Measurements from ENCODE around the gene TBX2. TPM values are rescaled to one million over a fixed set of nuclear protein-coding genes. Genes with fewer than 3 reads are reported as not detected.

Gene TBX2
- total RNA-seq, 1 donor from 2014 or later = not detected

DNA sequence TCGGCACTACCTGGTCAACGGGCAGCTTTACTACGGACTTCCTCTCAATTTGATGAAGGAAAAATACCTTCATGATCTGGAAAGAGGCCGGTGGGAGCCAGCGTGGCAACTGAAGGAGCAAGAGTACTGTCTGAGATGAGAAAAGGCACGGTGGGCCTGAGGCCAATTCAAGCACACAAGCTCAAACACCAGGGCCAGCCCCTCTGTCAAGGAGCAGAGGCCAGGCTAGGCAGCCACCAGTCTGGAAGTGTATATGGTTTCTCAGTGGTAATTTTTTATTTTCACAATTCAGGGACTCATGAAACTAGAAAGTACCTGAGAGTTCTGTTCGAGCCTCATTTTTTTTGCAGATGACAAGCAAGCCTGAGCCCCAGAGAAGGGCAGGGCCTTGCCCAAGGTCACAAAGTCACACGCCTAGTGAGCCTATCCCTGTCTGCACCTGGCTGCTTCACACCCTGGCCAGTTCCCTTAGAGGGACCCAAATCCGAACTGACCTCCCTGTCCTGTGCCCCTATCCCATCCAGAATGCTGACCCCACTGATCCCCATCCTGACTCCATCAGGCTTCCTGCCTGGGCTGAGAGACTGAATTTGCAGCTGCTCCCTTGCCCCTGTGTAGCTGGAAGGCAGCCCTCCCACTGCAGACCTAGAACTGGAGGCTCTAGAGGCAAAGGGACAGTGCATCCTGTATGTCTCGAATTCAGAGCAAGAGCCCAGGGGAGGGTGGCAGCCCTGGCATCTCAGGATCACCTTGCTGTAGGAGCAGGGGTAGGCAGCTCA is 4.8 kb upstream of the TBX2 start:
- intact Hi-C loops (cut with micrococcal nuclease) = no loop called here
- Mint-ChIP-seq H3K27me3 (ENCODE audit: insufficient read depth) (peaks cover 46% of the 10 kb centered on the region), H3K27ac (peak overlapping the region; percentile 62), H3K4me1 (ENCODE audit: low read depth) (peaks cover 5% of the 10 kb centered on the region), H3K4me3 (no peak overlapping the region), H3K9me3 (no peaks in the 10 kb centered on the region), H3K36me3 (ENCODE audit: low read depth) (no peaks in the 10 kb centered on the region)
- no peak for DNase-seq (ENCODE audit: low spot score)

DNA sequence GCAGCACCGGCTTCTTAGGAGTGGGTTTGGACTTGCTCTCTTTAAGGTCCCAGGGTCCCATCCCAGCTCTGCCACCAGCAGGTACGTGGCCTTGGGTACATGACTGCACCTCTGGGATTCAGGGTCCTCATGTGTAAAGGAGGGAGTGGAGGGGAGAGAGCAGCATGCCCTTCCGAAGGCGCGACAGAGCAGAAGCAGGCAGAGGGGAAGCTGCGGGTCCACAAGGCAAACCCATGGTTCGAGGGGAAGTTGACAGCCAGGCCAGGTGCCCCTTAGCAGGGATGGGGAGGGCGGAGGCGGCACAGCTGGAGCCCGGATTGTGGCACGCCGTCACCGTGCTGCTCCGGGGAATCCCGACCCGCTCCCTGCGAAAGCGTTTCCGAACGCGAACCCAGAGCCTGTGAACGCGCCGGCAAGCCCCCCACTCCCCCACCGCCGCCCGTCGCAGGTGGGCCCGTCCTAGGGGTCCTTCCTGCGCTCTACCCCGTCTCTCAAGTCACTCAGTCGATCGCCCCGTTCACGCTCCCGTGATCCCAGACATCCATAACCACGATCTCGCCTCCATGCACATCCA is 4.1 kb upstream of the TBX2 start:
- H3K36me3 Mint-ChIP-seq (ENCODE audit: low read depth) = no peaks in the 10 kb centered on the region
- peaks cover 5% of the 10 kb centered on the region for H3K4me1 Mint-ChIP-seq (ENCODE audit: low read depth)
- H3K4me3 Mint-ChIP-seq = no peak overlapping the region
- DNase-seq (ENCODE audit: low spot score) = no peak
- peak overlapping the region; percentile 62 for H3K27ac Mint-ChIP-seq
- H3K27me3 Mint-ChIP-seq (ENCODE audit: insufficient read depth) = peaks cover 46% of the 10 kb centered on the region
- intact Hi-C loops (cut with micrococcal nuclease) = no loop called here
- no peaks in the 10 kb centered on the region for H3K9me3 Mint-ChIP-seq

DNA sequence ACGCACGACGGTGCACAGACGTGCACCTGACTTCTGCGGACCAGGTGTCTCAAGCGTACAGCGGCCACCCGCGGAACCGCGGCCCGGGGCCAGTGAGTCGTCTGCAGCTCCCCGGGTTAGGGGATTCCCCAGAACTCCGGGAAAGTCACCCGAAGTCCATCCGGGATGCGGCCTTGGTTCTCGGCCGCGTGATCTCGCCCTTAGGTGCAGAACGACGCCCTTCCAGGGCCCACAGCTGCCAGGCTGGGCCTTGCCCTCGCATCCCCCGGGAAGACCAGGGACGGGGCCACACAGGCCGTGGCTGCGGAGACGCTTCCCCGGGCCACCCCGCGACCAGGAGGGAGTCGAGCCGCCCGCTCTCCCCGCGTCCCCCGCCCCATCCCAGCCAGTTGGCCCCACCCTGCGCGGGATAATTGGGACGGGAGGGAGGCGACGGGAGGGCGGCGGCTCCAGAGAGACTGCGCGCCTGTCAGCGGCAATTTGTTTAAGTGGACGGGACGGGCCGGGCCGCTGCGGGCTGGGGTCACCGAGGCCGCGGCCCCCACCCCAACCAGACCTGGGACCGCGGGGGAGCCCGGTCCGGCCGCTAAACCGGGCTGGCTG is 3.6 kb upstream of the TBX2 start:
- no peak for DNase-seq (ENCODE audit: low spot score)
- H3K4me1 Mint-ChIP-seq (ENCODE audit: low read depth) = peaks cover 8% of the 10 kb centered on the region
- peaks cover 46% of the 10 kb centered on the region for H3K27me3 Mint-ChIP-seq (ENCODE audit: insufficient read depth)
- H3K4me3 Mint-ChIP-seq = no peak overlapping the region
- H3K36me3 Mint-ChIP-seq (ENCODE audit: low read depth) = no peaks in the 10 kb centered on the region
- no peaks in the 10 kb centered on the region for H3K9me3 Mint-ChIP-seq
- H3K27ac Mint-ChIP-seq = no peak overlapping the region
- intact Hi-C loops (cut with micrococcal nuclease) = no loop called here

DNA sequence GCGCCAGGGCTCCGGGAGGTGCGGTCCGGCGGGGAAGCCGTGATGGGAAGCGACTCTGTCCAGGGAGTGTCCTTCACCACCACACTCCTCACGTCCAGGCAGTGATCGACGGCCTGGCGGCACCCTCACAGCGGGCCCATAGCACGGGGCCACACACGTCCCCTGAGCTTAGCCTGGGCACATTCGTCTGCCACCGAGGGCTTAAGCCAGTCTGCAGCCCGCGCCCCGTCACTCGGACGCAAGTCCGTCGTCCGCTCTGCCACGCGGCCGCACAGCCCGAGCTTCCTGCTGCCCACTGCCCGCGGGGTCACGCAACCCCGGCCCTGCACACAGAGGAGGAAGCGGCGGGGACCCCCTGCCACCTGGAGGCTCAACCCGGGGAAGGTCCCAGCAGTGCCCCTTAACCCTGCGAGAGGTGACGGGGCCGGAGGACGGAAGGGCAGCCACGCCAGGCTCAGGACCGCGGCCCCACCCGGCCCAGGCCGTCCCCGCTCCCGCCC is 3.0 kb upstream of the TBX2 start:
- no peaks in the 10 kb centered on the region for H3K9me3 Mint-ChIP-seq
- no peak for DNase-seq (ENCODE audit: low spot score)
- H3K27me3 Mint-ChIP-seq (ENCODE audit: insufficient read depth) = peaks cover 52% of the 10 kb centered on the region
- peaks cover 12% of the 10 kb centered on the region for H3K4me1 Mint-ChIP-seq (ENCODE audit: low read depth)
- intact Hi-C loops (cut with micrococcal nuclease) = no loop called here
- H3K27ac Mint-ChIP-seq = no peak overlapping the region
- no peaks in the 10 kb centered on the region for H3K36me3 Mint-ChIP-seq (ENCODE audit: low read depth)
- H3K4me3 Mint-ChIP-seq = no peak overlapping the region

DNA sequence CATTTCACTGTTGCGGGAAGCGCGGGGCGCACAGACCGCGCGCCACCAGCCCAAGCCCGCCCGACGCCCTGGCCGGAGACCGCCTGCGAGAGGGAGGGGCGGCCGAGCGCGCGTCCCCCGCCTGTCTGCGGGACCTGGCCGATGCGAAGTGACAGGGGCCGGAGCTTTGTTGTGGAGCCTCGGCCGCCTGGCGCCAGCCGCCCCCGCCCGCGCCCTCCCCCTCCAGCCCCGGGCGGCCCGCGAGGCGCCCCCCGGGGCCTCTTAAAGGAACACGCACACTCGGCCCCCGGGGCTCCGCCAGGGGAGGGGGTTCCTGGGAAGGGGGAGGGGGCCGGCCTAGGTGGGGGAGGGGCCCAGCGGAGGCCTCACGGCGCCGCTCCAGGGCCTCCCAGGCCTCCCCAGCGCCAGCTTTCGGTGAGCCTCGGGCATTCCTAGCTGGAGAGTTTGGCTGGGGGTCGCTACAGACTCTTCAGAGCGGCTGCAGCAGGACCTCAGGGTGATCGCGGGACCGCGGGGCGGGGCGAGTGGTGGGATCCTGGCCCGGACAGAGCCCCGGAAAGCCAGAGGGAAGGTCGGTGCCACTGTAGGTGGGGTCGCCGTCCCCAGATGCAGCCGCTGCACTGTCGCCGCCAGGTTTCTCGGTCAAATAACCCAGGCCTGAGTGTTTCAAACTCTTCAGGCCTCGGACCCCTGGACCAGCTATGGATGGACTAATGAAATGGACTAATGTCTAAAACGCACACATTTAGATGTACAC is 2.4 kb upstream of the TBX2 start:
- intact Hi-C loops (cut with micrococcal nuclease) = no loop called here
- H3K9me3 Mint-ChIP-seq = no peaks in the 10 kb centered on the region
- no peak overlapping the region for H3K27ac Mint-ChIP-seq
- peaks cover 55% of the 10 kb centered on the region for H3K27me3 Mint-ChIP-seq (ENCODE audit: insufficient read depth)
- no peak for DNase-seq (ENCODE audit: low spot score)
- H3K4me1 Mint-ChIP-seq (ENCODE audit: low read depth) = peaks cover 13% of the 10 kb centered on the region
- H3K36me3 Mint-ChIP-seq (ENCODE audit: low read depth) = no peaks in the 10 kb centered on the region
- no peak overlapping the region for H3K4me3 Mint-ChIP-seq

DNA sequence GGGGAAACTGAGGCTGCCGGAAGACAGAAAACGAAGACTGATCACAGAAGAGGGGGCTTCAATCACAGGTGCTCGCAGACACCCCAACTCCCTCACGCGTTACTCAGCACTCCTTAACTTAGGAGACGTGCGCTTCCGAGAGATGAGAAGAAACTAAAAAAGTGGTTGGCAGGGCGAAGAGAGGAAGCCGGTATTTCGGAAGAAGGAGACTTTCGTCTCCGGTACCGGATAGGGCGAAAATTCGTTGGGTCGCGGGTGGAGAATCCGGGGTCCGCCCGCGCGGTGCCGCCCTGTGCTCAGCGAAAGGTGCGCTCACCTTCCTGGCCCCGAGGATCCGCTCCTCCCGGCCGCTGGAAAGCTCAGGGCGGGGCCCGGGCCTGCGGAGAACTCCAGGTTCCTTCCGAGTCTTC is 917 bp upstream of the TBX2 start:
- peak overlapping the region; percentile 56 for H3K4me3 Mint-ChIP-seq
- H3K27me3 Mint-ChIP-seq (ENCODE audit: insufficient read depth) = peaks cover 58% of the 10 kb centered on the region
- H3K36me3 Mint-ChIP-seq (ENCODE audit: low read depth) = peaks cover 2% of the 10 kb centered on the region
- peaks cover 28% of the 10 kb centered on the region for H3K4me1 Mint-ChIP-seq (ENCODE audit: low read depth)
- H3K27ac Mint-ChIP-seq = peak overlapping the region; percentile 78
- DNase-seq (ENCODE audit: low spot score) = no peak
- no peaks in the 10 kb centered on the region for H3K9me3 Mint-ChIP-seq
- intact Hi-C loops (cut with micrococcal nuclease) = loop anchor here (1.0 kb wide), 1 partner anchor 55 kb away; no protein-coding TSS in a partner anchor

DNA sequence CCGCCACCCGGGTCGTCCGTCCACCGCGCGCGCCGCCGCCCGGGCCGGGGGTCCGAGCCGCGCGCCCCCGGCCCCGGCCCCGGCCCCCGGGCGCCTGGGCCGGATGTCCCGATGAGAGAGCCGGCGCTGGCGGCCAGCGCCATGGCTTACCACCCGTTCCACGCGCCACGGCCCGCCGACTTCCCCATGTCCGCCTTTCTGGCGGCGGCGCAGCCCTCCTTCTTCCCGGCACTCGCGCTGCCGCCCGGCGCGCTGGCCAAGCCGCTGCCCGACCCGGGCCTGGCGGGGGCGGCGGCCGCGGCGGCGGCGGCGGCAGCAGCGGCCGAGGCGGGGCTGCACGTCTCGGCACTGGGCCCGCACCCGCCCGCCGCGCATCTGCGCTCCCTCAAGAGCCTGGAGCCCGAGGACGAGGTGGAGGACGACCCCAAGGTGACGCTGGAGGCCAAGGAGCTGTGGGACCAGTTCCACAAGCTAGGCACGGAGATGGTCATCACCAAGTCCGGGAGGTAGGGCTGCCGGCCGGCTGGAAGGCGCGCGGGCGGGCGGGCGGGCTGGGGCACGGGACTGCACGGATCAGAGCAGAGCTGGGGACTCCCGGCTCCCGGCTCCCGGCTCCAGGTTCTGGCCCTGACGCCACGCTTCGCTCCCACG is 548 bp downstream of the TBX2 start:
- DNase-seq (ENCODE audit: low spot score) = no peak
- intact Hi-C loops (cut with micrococcal nuclease) = loop anchor here (5.0 to 10.0 kb wide), 2 partner anchors 235 to 678 kb away; no protein-coding TSS in a partner anchor
- H3K27ac Mint-ChIP-seq = no peak overlapping the region
- no peak overlapping the region for H3K4me3 Mint-ChIP-seq
- peaks cover 2% of the 10 kb centered on the region for H3K36me3 Mint-ChIP-seq (ENCODE audit: low read depth)
- H3K27me3 Mint-ChIP-seq (ENCODE audit: insufficient read depth) = peaks cover 53% of the 10 kb centered on the region
- peaks cover 29% of the 10 kb centered on the region for H3K4me1 Mint-ChIP-seq (ENCODE audit: low read depth)
- no peaks in the 10 kb centered on the region for H3K9me3 Mint-ChIP-seq

DNA sequence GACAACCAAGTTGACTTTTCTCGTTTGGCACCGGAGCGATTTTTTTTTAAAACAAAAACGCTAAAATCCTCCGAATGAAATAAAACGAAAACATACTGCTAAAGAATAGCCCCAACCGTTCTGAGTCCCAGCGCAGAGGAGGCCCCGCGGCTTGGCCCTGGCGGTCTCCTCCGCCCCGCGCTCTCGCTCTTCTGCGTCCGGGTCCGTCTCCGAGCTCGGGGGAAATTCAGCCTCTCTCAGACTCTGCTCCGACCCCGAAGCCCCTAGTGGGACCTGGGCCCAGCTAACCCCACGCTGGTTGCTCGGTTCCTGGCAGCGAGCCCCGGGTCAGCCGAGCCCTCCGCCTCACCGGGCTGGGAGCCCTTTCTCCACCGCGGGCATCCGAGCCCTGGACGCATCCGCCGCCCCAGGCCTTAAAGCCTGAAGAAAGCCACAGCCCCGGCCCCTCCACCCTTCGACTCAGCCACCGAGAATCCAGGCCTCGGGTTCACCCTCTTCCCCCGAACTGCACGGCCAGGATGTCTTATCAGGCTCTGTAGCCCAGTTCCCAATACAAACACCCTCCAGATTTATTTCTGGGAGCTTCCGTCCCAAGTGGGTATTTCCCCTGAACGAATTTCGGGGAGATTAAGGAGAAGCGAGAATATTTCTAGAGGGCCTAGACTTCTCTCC is 1.2 kb downstream of the TBX2 start:
- intact Hi-C loops (cut with micrococcal nuclease) = loop anchor here (5.0 to 10.0 kb wide), 2 partner anchors 234 to 679 kb away; no protein-coding TSS in a partner anchor
- peak overlapping the region; percentile 23 for H3K27ac Mint-ChIP-seq
- peaks cover 49% of the 10 kb centered on the region for H3K27me3 Mint-ChIP-seq (ENCODE audit: insufficient read depth)
- H3K36me3 Mint-ChIP-seq (ENCODE audit: low read depth) = peaks cover 2% of the 10 kb centered on the region
- H3K4me1 Mint-ChIP-seq (ENCODE audit: low read depth) = peaks cover 29% of the 10 kb centered on the region
- no peaks in the 10 kb centered on the region for H3K9me3 Mint-ChIP-seq
- H3K4me3 Mint-ChIP-seq = no peak overlapping the region
- DNase-seq (ENCODE audit: low spot score) = no peak

DNA sequence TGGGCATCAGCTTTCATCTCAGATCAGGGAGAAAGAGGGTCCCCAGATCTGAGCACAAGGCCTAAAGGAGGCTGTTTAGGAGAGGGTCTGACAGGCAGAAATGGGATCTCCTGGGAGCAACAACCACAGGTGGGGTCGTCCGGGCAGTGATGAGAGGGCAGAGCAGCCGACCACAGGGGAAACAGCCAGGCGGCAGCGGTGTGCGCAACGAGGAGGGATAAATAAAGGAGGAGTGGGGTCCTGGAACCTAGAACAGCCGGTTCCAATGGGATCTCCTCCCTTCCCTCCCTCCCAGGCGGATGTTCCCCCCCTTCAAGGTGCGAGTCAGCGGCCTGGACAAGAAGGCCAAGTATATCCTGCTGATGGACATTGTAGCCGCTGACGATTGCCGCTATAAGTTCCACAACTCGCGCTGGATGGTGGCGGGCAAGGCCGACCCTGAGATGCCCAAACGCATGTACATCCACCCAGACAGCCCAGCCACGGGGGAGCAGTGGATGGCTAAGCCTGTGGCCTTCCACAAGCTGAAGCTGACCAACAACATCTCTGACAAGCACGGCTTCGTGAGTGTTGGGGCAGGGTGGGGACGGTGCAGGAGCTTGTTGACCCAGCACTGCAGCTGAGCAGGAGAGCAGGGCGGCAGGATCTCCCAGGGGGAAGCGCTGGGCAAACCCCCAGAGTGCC is 1.9 kb downstream of the TBX2 start:
- Mint-ChIP-seq H3K9me3 (no peaks in the 10 kb centered on the region), H3K4me3 (no peak overlapping the region), H3K36me3 (ENCODE audit: low read depth) (peaks cover 2% of the 10 kb centered on the region), H3K27ac (peak overlapping the region; percentile 34), H3K27me3 (ENCODE audit: insufficient read depth) (peaks cover 53% of the 10 kb centered on the region), H3K4me1 (ENCODE audit: low read depth) (peaks cover 29% of the 10 kb centered on the region)
- intact Hi-C loops (cut with micrococcal nuclease) = loop anchor here (2.0 to 10.0 kb wide), 3 partner anchors 51 to 679 kb away; partner anchors contain the start of gene TBX4
- no peak for DNase-seq (ENCODE audit: low spot score)

DNA sequence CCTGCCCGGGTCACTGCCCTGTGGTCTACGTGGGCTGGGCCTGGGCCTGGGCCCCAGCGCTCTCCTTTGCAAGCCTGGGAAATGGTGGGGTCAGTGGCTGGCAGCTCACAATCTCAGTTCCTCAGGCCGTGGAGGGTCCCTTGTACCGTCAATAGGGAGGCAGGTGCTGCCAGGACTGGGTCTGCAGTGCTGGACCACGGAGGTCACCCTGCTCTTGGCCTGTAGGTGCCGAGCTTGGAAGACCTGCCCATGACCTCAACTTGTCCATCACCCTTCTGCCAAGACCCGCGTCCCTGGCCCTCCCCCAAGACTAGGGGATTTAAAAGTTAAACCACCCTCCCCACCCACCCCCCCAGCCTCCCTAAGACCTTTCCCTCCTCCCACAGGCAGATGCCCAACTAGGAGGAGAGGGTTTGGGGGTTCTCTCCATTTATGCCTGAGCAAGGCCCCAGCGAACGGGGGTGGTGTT is 2.5 kb downstream of the TBX2 start:
- Mint-ChIP-seq H3K9me3 (no peaks in the 10 kb centered on the region), H3K27me3 (ENCODE audit: insufficient read depth) (peaks cover 59% of the 10 kb centered on the region), H3K27ac (no peak overlapping the region), H3K4me1 (ENCODE audit: low read depth) (peaks cover 29% of the 10 kb centered on the region), H3K36me3 (ENCODE audit: low read depth) (peaks cover 2% of the 10 kb centered on the region), H3K4me3 (peak overlapping the region; percentile 49)
- DNase-seq (ENCODE audit: low spot score) = no peak
- intact Hi-C loops (cut with micrococcal nuclease) = loop anchor here (2.0 to 10.0 kb wide), 3 partner anchors 51 to 680 kb away; partner anchors contain the start of gene TBX4
